GM06990 (cell line): Measurements from ENCODE around the gene TBC1D5.
A peak's percentile ranks its signal among the peaks of the same experiment; 100 is the strongest.

ENCODE experiments used
- DNase-seq: peaks from one replicate; pipeline ENCODE4 v3.0.0-alpha.2; 2011; ENCODE audit not compliant: insufficient read length; ENCODE audit errors: extremely low read depth
- H3K27me3 ChIP-seq: replicated peaks from 2 replicates; pipeline ENCODE4 v1.6.0; 2011; ENCODE audit warnings: low read length; ENCODE audit not compliant: control insufficient read depth, insufficient read depth
- H3K36me3 ChIP-seq: 2 replicates; pipeline ENCODE4 v1.5.1; 2011; ENCODE audit warnings: low read length; ENCODE audit not compliant: control insufficient read depth, insufficient read depth
- H3K4me3 ChIP-seq: replicated peaks from 2 replicates; pipeline ENCODE4 v1.5.1; 2011; ENCODE audit warnings: low read depth, mild to moderate bottlenecking, control low read depth, low read length
- TF ChIP-seq, protein P1 (sequence below): IDR thresholded peaks from 2 replicates; pipeline ENCODE4 v1.5.1; 2011; ENCODE audit warnings: low read length, control low read depth, mild to moderate bottlenecking, inconsistent platforms; ENCODE audit not compliant: insufficient read depth, poor library complexity, severe bottlenecking

Gene TBC1D5

DNA sequence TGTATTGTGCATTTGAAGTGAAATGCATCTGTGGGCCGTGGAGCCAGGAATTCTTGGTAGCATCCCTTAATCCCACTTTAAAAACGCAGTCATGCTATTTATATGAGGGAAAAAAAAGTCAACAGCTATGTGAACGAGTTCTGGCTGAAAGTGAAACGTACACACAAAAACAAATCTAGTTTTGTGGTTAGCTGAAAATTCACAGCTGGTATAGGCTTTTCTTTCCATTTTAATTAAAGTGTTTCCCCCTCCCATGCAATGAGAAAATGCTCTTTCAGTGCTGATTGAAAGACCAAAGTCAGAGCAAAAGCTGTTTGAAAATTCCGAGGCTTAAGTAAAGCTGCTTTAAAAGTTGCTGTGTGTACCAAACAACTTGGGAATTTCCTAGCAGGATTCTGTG lies 560.3 kb downstream of the TBC1D5 start:
- no peaks in the 10 kb centered on the region for H3K27me3 ChIP-seq
- TF ChIP-seq, protein P1, sequence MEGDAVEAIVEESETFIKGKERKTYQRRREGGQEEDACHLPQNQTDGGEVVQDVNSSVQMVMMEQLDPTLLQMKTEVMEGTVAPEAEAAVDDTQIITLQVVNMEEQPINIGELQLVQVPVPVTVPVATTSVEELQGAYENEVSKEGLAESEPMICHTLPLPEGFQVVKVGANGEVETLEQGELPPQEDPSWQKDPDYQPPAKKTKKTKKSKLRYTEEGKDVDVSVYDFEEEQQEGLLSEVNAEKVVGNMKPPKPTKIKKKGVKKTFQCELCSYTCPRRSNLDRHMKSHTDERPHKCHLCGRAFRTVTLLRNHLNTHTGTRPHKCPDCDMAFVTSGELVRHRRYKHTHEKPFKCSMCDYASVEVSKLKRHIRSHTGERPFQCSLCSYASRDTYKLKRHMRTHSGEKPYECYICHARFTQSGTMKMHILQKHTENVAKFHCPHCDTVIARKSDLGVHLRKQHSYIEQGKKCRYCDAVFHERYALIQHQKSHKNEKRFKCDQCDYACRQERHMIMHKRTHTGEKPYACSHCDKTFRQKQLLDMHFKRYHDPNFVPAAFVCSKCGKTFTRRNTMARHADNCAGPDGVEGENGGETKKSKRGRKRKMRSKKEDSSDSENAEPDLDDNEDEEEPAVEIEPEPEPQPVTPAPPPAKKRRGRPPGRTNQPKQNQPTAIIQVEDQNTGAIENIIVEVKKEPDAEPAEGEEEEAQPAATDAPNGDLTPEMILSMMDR, result no peak
- H3K4me3 ChIP-seq, result no peak overlapping the region
- H3K36me3 ChIP-seq, result no peaks in the 10 kb centered on the region
- DNase-seq, result peak; percentile 47

DNA sequence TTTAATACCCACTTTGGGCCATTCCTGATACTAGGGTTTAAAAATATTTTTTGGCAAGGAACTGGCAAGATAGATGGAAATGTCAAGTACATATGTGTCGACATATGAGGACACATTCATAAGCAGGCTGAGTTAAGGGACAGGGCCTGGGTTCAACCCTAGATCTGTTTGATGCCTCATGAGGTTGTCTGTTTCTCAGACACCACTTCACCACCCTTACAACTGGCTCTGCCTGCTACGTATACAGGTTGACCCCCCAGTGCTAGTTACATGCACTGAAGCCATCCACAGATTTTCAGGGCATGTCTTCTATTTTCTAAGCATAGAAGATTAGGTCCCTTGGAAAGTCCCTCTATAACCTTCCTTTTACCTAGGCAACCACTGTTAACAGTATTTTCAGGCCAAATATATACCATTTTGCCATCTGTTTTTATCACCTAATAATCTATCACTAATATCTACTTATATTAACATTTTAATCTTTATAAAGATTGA lies 561.0 kb downstream of the TBC1D5 start:
- no peaks in the 10 kb centered on the region for H3K36me3 ChIP-seq
- H3K4me3 ChIP-seq, result no peak overlapping the region
- TF ChIP-seq, protein P1, result no peak
- H3K27me3 ChIP-seq, result no peaks in the 10 kb centered on the region
- DNase-seq, result no peak

DNA sequence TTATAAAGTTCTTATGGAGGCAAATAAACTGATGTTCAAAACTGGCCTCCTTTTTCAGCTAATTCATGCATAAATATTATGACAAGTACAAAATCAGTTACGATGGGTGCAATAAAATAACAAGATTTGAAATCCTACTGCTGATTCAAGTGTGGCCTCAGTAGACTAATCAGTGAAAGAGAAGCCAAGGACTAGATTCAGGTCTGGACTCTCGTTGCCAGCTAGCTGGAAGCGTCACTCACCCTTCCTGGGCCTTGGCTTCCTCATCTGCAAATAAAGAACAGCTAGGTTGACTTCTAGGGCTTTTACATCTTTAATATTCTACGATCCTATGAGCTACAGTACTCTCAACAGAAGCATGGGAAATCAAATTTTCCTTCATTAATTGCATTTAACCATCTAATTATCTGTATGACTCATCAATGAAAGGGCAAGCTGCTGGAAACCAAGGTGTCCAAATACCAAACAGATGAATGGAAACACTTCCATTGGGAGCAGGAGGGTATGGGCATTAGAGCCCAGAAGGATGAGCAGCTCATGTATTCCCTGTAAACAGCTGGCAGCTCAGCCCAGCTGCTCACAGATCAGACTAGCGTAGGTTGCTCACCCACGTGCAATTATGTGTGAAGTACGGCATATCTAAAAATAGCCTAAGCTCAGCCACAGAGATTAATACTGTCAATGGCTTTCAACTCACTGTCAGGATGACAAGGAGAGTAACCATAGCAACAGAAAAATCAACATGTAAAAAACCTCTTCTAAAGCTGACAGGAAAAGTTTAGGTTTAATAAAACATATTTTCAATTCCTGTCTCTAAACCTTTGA lies 562.8 kb downstream of the TBC1D5 start:
- Histone ChIP-seq H3K4me3 (no peak overlapping the region), H3K27me3 (no peaks in the 10 kb centered on the region), H3K36me3 (no peaks in the 10 kb centered on the region)
- TF ChIP-seq, protein P1, result no peak
- no peak for DNase-seq

DNA sequence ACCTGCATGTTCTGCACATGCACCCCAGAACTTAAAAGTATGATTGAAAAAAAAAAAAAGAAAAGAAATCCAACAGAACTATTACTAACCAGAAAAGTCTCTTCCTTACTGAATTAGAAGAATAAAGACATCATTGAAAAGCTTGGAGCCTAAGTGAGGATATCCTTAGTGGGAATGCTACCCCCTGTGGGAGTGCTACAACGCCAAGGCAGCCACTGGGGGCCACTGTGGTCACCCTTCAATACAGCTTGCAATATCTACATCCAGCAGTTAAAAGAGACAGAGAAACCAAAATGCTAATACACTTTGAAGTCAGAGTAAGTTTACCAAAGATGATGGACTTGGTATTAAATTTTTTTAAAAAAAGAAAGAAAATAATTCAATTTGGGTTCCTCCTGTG lies 565.7 kb downstream of the TBC1D5 start:
- TF ChIP-seq, protein P1, result peak; percentile 28
- no peak for DNase-seq

GRCh38 chr3:17175187-17175807 lies 567.1 kb downstream of the TBC1D5 start:
- H3K36me3 ChIP-seq, result no peaks in the 10 kb centered on the region
- no peak overlapping the region for H3K4me3 ChIP-seq
- no peaks in the 10 kb centered on the region for H3K27me3 ChIP-seq
- TF ChIP-seq, protein P1, result no peak
- no peak for DNase-seq

More for the DNA sequence above, 565.7 kb downstream of the TBC1D5 start:
- H3K36me3 ChIP-seq, result no peaks in the 10 kb centered on the region
- H3K4me3 ChIP-seq, result no peak overlapping the region
- no peaks in the 10 kb centered on the region for H3K27me3 ChIP-seq
